ENCODE results near the gene KPNA1. TPM values are rescaled to one million over a fixed set of nuclear protein-coding genes. Genes with fewer than 3 reads are reported as not detected.

The KPNA1 gene
- total and polyA plus RNA-seq, 11 donors = 13.5 to 127 (median 72.1) TPM

- DNase-seq = no peak
- peaks cover 0 to 19% (median 6%) of the 10 kb centered on the region in 12 donors for H3K4me1 ChIP-seq
- peak overlapping the region in 1 of 12 donors; percentile 32 for H3K4me3 ChIP-seq
- H3K27ac ChIP-seq = peak overlapping the region in 1 of 12 donors; percentile 83
- TF ChIP-seq POLR2A (IDR thresholded peaks at IDR 0.05) = no peak
- TF ChIP-seq CTCF (IDR thresholded peaks at IDR 0.05) = no peak
- intact Hi-C loops (cut with DNase I) = no loop called here
- no peaks in the 10 kb centered on the region for H3K27me3 ChIP-seq
- H3K36me3 ChIP-seq = peaks cover 0 to 94% (median 72%) of the 10 kb centered on the region in 9 donors
- no peaks in the 10 kb centered on the region for H3K9me3 ChIP-seq
- WGBS, 4 donors = 71 to 82% (median 81%) methylated on average over 6 of the region's 6 CpGs
- no peak for ATAC-seq
Measured at GRCh38 chr3:122409446-122409845, 105.3 kb downstream of the KPNA1 start.

GRCh38 chr3:122407946-122408345 is 106.8 kb downstream of the KPNA1 start:
- DNase-seq (no peak), ATAC-seq (no peak)
- WGBS, 4 donors = 88 to 94% (median 92%) methylated on average over 1 of the region's 1 CpG
- peaks cover 0 to 23% (median 0%) of the 10 kb centered on the region in 12 donors for H3K4me1 ChIP-seq
- H3K27me3 ChIP-seq = no peaks in the 10 kb centered on the region
- no peak for TF ChIP-seq POLR2A (IDR thresholded peaks at IDR 0.05)
- no peak for TF ChIP-seq CTCF (IDR thresholded peaks at IDR 0.05)
- H3K4me3 ChIP-seq = no peak overlapping the region
- intact Hi-C loops (cut with DNase I) = no loop called here
- H3K9me3 ChIP-seq = no peaks in the 10 kb centered on the region
- peaks cover 0 to 100% (median 87%) of the 10 kb centered on the region in 9 donors for H3K36me3 ChIP-seq
- peak overlapping the region in 1 of 12 donors; percentile 83 for H3K27ac ChIP-seq

- WGBS, 4 donors = 83 to 100% (median 95%) methylated on average over 4 of the region's 4 CpGs
- Histone ChIP-seq H3K27me3 (no peaks in the 10 kb centered on the region), H3K27ac (no peak overlapping the region), H3K36me3 (peaks cover 0 to 89% (median 76%) of the 10 kb centered on the region in 9 donors), H3K4me1 (peaks cover 0 to 24% (median 0%) of the 10 kb centered on the region in 12 donors), H3K9me3 (no peaks in the 10 kb centered on the region), H3K4me3 (no peak overlapping the region)
- TF ChIP-seq POLR2A (IDR thresholded peaks at IDR 0.05) = no peak
- no peak for TF ChIP-seq CTCF (IDR thresholded peaks at IDR 0.05)
- intact Hi-C loops (cut with DNase I) = no loop called here
- DNase-seq (no peak), ATAC-seq (peak in 2 of 4 donors; percentile 56 to 63)
Measured at GRCh38 chr3:122406198-122406597, 108.5 kb downstream of the KPNA1 start.

- Histone ChIP-seq H3K27ac (no peak overlapping the region), H3K27me3 (no peaks in the 10 kb centered on the region), H3K36me3 (peaks cover 0 to 77% (median 64%) of the 10 kb centered on the region in 9 donors), H3K9me3 (no peaks in the 10 kb centered on the region), H3K4me1 (peaks cover 0 to 20% (median 0%) of the 10 kb centered on the region in 12 donors), H3K4me3 (no peak overlapping the region)
- no peak for TF ChIP-seq POLR2A (IDR thresholded peaks at IDR 0.05)
- TF ChIP-seq CTCF (IDR thresholded peaks at IDR 0.05) = no peak
- ATAC-seq = no peak
- DNase-seq = no peak
- intact Hi-C loops (cut with DNase I) = no loop called here
- WGBS, 4 donors = 75 to 89% (median 84%) methylated on average over 3 of the region's 3 CpGs
Measured at GRCh38 chr3:122405015-122405414, 109.7 kb downstream of the KPNA1 start.

All from heart left ventricle (tissue), 16 donors.